Stomach (tissue), 9 donors: ENCODE data around the gene GLMP. TPM values are rescaled to one million over a fixed set of nuclear protein-coding genes. Genes with fewer than 3 reads are reported as not detected.

Experiments used
- DNase-seq, 2 donors: peaks; one replicate each; pipeline versions ENCODE4 v3.0.0 to v3.0.0-alpha.2; 2013 to 2019
- H3K27ac ChIP-seq, 5 donors: fragments of 200-600 bp in 4 of 5; sonication (generic) in 4 of 5; one replicate each; pipeline ENCODE4 v1.5.1; 2013 to 2019; ENCODE audit warnings: mild to moderate bottlenecking in 1 of 5, moderate library complexity in 1 of 5
- H3K27me3 ChIP-seq, 3 donors: fragments of 200-600 bp; sonication (generic); one replicate each; pipeline ENCODE4 v1.5.1; 2017 to 2019; ENCODE audit warnings: mixed run types in 1 of 3
- H3K36me3 ChIP-seq, 4 donors: fragments of 200-600 bp; sonication (generic); 1 replicate in 3 of 4; 2 replicates in 1 of 4; pipeline ENCODE4 v1.5.1; 2016 to 2019
- H3K4me1 ChIP-seq, 4 donors: fragments of 200-600 bp; sonication (generic); one replicate each; pipeline ENCODE4 v1.5.1; 2016 to 2019
- H3K4me3 ChIP-seq, 4 donors: fragments of 200-600 bp; sonication (generic) in 3 of 4; one replicate each; pipeline ENCODE4 v1.5.1; 2016 to 2019; ENCODE audit warnings: mild to moderate bottlenecking in 1 of 4
- H3K9me3 ChIP-seq, 4 donors: fragments of 200-600 bp; sonication (generic); one replicate each; pipeline ENCODE4 v1.5.1; 2016 to 2019
- EP300 ChIP-seq: sonication (generic); formaldehyde crosslinking; IDR thresholded peaks from one replicate; pipeline ENCODE4 v1.6.1; 2017; ENCODE audit warnings: antibody characterized with exemption
- POLR2A ChIP-seq, 4 donors: fragments of 450-650 bp; IDR thresholded peaks; one replicate each; pipeline ENCODE4 v1.6.1; 2016; ENCODE audit warnings: antibody characterized with exemption in 4 of 4, control low read depth in 2 of 4, mild to moderate bottlenecking in 1 of 4, moderate library complexity in 1 of 4
- POLR2AphosphoS5 ChIP-seq, 3 donors: sonication (generic); formaldehyde crosslinking; IDR thresholded peaks; one replicate each; pipeline ENCODE4 v1.6.1; 2016; ENCODE audit warnings: antibody characterized with exemption in 3 of 3
- WGBS, 5 donors: extraction: QIAGEN DNeasy Blood & Tissue Kit in 3 of 5; methylation state at CpG; one replicate each; pipeline versions ENCODE4 v1.1.5 to v1.1.7; 2013 to 2018; 5-methylcytosine and 5-hydroxymethylcytosine counted together
- intact Hi-C: fragments of 100-400 bp; cut with DNase I; formaldehyde crosslinking; loops from one replicate; pipeline ENCODE4 v1.15.1; 2023; ENCODE audit warnings: low total_unique reads
- polyA plus RNA-seq, 3 donors: library from polyadenylated mRNA; stranded (reverse); fragments of 200-250 nt; gene quantifications; one replicate each; pipeline ENCODE4 v1.2.3, GENCODE V29; 2013
- total RNA-seq, 5 donors: library from RNA; depleted of rRNA; stranded (reverse); fragments of >200 nt; gene quantifications; one replicate each; pipeline versions ENCODE4 v1.1.0 to v1.2.3, GENCODE V29; 2014 to 2016
- TF ChIP-seq, protein P1 (sequence below), 7 experiments: fragments of 450-650 bp in 4 of 7; fragments of 200-600 bp in 3 of 7; sonication (generic) in 3 of 7; IDR thresholded peaks; one replicate each; pipeline ENCODE4 v1.5.1; 2016 to 2019; ENCODE audit warnings: antibody characterized with exemption in 7 of 7, control low read depth in 2 of 7, mild to moderate bottlenecking in 1 of 7
- donor health status: healthy with polysubstance abuse.
- donor health status: Bipolar disorder and iron deficiency.
- donor health status: healthy.

Gene GLMP
- total and polyA plus RNA-seq, 8 donors = 1.4 to 92.9 (median 28.4) TPM

DNA sequence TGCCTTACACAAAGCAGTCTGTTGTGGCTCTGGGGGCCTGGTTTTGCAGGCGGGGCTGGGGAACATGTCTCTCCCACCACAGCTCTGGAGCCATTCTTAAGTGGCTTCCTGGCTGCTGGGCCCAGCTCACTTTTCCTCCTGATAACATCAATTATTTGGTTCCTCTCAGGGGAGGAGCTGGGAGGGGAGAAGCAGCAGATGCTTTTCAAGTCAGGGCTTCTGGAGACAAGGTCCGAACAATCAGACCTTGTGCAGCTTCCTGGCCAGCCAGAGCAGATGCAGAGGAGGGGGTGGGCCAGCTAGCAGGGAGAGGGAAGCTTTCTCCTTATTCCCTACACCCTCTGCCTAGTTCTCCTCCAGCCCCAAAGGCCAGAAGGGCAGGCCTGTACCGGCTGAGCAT is 44.0 kb downstream of the GLMP start:
- intact Hi-C loops = no loop called here
- peak in 1 of 2 donors; percentile 67 for DNase-seq
- peaks cover 48 to 78% (median 76%) of the 10 kb centered on the region in 4 donors for H3K36me3 ChIP-seq
- no peak overlapping the region for H3K4me3 ChIP-seq
- no peak overlapping the region for H3K27ac ChIP-seq
- H3K4me1 ChIP-seq = peaks cover 10 to 18% (median 16%) of the 10 kb centered on the region in 4 donors
- no peak for TF ChIP-seq POLR2A (IDR thresholded peaks at IDR 0.05)
- TF ChIP-seq EP300 = no peak
- TF ChIP-seq POLR2AphosphoS5 (IDR thresholded peaks at IDR 0.05) = no peak
- TF ChIP-seq, protein P1, sequence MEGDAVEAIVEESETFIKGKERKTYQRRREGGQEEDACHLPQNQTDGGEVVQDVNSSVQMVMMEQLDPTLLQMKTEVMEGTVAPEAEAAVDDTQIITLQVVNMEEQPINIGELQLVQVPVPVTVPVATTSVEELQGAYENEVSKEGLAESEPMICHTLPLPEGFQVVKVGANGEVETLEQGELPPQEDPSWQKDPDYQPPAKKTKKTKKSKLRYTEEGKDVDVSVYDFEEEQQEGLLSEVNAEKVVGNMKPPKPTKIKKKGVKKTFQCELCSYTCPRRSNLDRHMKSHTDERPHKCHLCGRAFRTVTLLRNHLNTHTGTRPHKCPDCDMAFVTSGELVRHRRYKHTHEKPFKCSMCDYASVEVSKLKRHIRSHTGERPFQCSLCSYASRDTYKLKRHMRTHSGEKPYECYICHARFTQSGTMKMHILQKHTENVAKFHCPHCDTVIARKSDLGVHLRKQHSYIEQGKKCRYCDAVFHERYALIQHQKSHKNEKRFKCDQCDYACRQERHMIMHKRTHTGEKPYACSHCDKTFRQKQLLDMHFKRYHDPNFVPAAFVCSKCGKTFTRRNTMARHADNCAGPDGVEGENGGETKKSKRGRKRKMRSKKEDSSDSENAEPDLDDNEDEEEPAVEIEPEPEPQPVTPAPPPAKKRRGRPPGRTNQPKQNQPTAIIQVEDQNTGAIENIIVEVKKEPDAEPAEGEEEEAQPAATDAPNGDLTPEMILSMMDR (IDR thresholded peaks at IDR 0.05) = no peak
- 50 to 73% (median 55%) methylated on average over 3 of the region's 3 CpGs for WGBS, 5 donors
- H3K27me3 ChIP-seq = peaks cover 0 to 4% (median 0%) of the 10 kb centered on the region in 3 donors
- no peaks in the 10 kb centered on the region for H3K9me3 ChIP-seq

DNA sequence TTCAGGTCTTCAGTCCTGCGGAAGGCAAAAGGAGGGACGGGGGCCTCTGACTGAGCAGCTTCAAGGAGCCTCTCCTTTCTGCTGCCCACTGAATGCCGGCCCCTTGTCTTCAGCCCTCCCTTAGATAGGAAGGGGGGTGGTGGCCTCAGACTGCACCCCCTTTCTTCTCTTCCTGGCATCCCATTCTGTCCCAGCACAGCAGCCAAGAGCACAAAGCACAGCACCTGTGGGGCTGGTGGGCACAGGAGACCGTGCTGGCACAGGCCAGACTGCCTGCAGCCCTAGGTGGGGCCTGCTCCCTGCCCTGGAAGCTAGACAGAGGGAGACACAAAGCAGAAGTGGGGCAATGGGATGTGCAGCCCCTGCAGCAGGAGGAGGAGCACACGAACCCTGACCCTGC is 45.9 kb downstream of the GLMP start:
- peaks cover 0 to 23% (median 9%) of the 10 kb centered on the region in 3 donors for H3K27me3 ChIP-seq
- no peak for DNase-seq
- WGBS, 5 donors = 82 to 94% (median 88%) methylated on average over 4 to 5 of the region's 5 CpGs
- H3K9me3 ChIP-seq = no peaks in the 10 kb centered on the region
- H3K36me3 ChIP-seq = peaks cover 46 to 58% (median 57%) of the 10 kb centered on the region in 4 donors
- intact Hi-C loops = no loop called here
- H3K4me1 ChIP-seq = peaks cover 24 to 37% (median 34%) of the 10 kb centered on the region in 4 donors
- H3K4me3 ChIP-seq = no peak overlapping the region
- H3K27ac ChIP-seq = no peak overlapping the region
- TF ChIP-seq, protein P1 (IDR thresholded peaks at IDR 0.05) = no peak
- no peak for TF ChIP-seq POLR2A (IDR thresholded peaks at IDR 0.05)
- TF ChIP-seq POLR2AphosphoS5 (IDR thresholded peaks at IDR 0.05) = no peak
- no peak for TF ChIP-seq EP300

DNA sequence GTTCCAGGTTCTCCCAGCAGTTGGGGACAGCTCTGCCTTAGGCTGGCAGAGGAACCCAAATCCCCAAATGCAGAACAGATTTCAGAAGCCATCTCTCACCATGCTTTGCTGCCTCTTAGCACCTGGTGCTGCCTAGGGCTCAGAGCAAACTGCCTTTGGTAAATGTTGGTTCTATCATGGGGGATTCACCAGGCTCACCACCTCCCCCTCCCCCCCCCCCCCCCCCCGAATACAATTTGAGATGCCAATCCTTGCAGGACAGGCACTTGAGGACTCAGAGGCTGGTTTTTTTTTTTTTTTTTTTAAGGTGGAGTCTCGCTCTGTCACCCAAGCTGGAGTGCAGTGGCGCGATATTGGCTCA is 47.2 kb downstream of the GLMP start:
- no peaks in the 10 kb centered on the region for H3K9me3 ChIP-seq
- 56 to 84% (median 68%) methylated on average over 4 of the region's 4 CpGs for WGBS, 5 donors
- H3K27me3 ChIP-seq = peaks cover 0 to 31% (median 9%) of the 10 kb centered on the region in 3 donors
- DNase-seq = no peak
- peaks cover 37 to 49% (median 45%) of the 10 kb centered on the region in 4 donors for H3K36me3 ChIP-seq
- TF ChIP-seq POLR2AphosphoS5 (IDR thresholded peaks at IDR 0.05) (no peak), EP300 (no peak), POLR2A (IDR thresholded peaks at IDR 0.05) (no peak)
- TF ChIP-seq, protein P1 (IDR thresholded peaks at IDR 0.05) = no peak
- H3K4me3 ChIP-seq = no peak overlapping the region
- intact Hi-C loops = no loop called here
- H3K27ac ChIP-seq = no peak overlapping the region
- peaks cover 24 to 37% (median 34%) of the 10 kb centered on the region in 4 donors for H3K4me1 ChIP-seq

DNA sequence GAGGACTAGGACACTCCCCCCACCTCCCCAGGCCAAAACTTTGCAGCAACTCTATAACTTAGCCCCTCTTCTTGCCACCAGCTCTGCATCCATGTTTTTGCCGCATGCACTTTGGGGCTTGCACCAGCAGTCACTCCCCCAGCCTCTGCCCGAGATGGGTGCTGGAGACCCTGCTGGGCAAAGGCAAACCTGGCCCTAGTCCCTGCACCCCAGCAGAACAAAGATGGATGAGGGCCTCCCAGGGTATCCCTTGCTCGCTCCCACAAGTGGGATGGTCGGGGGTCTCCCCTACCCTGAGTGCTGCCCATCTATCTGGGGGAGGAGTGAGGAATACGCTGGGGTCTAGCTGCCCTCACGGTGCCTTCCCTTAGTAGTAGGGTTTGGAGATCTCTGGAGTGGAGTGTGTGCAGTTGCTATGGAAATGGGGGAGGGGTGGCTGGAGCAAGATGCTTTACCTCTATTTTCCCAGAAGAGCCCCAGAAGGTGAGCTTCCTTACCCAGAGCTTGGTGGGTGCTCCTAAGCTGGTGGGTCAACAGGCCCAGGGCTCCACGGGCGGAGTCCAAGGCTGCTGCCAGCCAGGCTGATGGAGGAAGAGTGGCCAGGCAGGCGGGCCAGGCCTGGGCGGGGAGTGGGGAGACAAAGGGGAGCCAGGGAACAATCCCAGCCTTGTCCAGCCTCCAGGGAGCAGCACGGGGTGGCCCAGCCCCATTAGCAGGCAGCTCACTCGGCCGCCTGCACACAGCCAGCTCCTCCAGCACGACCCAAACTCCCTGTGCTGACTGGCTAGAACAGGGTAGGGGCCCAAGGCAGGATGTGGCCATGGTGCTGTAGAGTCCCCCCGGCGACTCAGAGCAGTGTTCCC is 47.8 kb downstream of the GLMP start, which contains the start of gene PAQR6:
TSS of gene PAQR6 (minus strand) at position 597 of the 863 bp plus-strand sequence. CDS start 1,325 bp downstream, outside the sequence.
- H3K9me3 ChIP-seq = no peaks in the 10 kb centered on the region
- intact Hi-C loops = no loop called here
- peaks cover 24 to 37% (median 34%) of the 10 kb centered on the region in 4 donors for H3K4me1 ChIP-seq
- TF ChIP-seq POLR2AphosphoS5 (IDR thresholded peaks at IDR 0.05) (no peak), EP300 (no peak), POLR2A (IDR thresholded peaks at IDR 0.05) (no peak)
- TF ChIP-seq, protein P1 (IDR thresholded peaks at IDR 0.05) = no peak
- peaks cover 0 to 31% (median 9%) of the 10 kb centered on the region in 3 donors for H3K27me3 ChIP-seq
- 21 to 41% (median 31%) methylated on average over 11 to 16 of the region's 16 CpGs for WGBS, 5 donors
- H3K4me3 ChIP-seq = no peak within 1 kb of the TSS
- H3K36me3 ChIP-seq = peaks cover 31 to 43% (median 39%) of the 10 kb centered on the region in 4 donors
- H3K27ac ChIP-seq = no peak within 1 kb of the TSS
- peak; percentile 58 to 84 for DNase-seq
